GM19099 (cell line): ENCODE measurements around the gene PITPNM3.

Source experiments
- POLR2A ChIP-seq: IDR thresholded peaks from 3 replicates; pipeline ENCODE4 v1.6.1; 2011; ENCODE audit warnings: low read depth; ENCODE audit not compliant: insufficient read length; ENCODE audit errors: extremely low read depth

Gene PITPNM3

GRCh38 chr17:6422654-6423241 lies 133.6 kb downstream of the PITPNM3 start:
- TF ChIP-seq POLR2A, result no peak

DNA sequence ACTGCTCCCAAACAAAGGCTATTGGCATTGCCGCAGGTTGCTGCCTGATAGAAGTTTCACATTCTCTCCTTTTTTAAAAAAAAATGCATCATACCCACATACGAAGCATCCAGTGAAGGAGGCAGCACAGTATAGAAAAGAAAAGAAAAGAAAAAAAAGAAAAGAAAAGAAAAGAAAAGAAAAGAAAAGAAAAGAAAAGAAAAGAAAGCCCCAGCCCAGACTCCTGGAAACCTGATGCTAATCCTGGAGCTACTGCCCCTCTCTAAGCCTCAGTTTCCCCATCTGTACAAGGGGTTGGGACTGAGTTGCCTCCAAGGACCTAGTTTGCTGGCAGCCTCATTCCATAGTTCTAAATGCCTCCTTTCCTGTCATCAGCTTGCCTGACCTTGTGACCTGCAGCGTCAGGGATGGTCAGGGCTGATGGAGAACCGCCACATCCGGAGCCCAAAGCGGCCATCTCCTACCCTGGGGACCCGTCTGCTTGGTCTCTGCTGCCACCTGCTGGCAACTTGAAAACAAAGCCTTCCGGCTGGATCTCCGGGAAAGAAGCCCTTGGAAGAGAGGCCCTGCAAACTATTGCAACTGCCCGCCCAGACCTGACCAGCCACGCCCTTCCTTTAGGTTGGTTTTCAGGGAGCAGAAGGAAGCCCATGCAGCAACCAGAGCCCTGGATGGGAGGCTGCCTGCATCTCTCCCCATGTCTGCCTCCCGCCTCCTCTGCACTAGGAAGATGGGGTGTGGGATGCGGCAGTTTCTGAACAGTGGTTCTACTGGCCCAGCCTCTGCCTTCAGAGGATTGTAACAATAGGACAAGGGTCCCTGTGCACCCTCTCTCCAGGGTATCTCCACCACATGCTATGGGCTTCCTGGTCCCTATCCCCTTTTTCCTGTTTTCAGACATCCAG lies 134.4 kb downstream of the PITPNM3 start:
- TF ChIP-seq POLR2A, result no peak

DNA sequence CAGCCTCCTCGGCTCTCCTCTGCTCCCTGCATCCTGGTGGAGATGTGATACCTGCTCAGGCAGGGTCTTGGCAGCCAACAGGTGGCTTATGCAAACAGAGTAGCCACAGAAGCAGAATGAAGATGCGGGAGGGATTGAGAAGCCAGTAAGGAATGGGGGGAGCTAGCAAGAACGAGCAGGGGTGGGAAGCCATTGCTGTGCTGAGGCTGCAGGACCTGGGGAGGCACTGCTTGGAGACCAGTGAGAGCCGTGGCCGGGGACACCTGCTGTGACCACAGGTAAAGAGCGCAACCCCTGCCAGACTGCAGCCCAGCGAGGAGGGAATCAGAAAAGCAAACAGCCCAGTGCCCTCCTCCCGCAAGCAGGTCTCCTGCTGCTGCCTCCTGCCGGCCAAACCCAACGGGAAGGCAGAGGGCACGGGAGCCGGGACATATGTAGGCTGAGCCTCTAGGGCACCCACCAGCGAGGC lies 136.1 kb downstream of the PITPNM3 start:
- no peak for TF ChIP-seq POLR2A

DNA sequence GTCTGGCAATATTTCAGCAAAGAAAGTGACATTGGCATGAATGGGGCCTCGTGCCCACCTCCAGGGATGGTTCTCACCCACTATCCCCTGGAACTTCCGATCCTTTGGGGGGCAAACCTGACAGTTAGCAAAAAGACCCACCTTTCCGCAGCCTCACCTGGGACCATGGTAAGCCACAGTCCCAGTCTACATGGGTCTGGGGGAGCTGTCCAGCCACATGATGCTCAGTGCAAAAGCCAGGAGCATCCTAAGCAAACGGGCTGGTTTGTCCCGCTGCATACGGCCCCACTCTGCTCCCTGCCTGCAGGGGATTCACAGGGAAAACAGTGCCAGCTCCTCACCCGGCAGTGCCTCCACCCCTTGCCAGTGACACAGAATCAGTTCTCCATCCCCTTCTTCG lies 140.7 kb downstream of the PITPNM3 start:
- TF ChIP-seq POLR2A, result no peak

DNA sequence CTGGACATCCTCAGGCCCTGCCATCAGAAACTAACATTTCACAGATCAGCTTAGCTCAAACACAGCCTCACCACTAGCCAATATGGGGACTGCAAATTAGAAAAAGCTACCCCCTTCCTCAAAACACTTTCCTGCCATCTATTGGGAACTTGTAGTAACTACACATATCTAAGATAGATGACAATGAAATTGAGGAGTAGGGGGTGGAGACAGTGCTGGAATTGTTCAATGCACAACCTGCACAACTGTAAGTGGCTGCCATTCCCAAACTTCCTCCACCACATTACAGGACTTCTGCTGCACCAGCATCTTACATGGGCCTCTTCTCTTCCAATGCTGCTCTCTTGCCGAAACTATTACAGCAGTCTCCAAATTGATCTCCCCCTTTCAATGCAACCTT lies 143.3 kb downstream of the PITPNM3 start:
- TF ChIP-seq POLR2A, result no peak

DNA sequence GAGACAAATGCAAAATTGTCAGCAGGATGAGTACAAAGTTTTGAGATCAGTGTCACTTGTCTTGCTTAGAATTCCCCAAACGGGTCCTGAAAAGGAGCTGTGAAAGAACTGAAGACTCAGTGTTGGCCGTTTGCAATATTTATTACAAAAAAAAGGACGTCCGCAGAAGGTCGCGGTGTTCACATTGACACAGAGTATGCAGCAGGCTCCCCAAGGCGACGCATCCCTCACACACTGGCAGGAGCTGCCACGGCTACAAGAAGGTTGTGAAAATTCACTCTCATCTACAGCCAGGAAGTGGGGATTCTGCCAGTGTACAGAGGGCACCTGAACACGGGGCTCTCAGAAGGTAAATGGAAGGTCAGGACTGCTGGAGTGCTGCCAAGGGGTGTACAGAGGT lies 147.6 kb downstream of the PITPNM3 start:
- TF ChIP-seq POLR2A, result no peak

- no peak for TF ChIP-seq POLR2A
Observed at GRCh38 chr17:6408276-6408675, 148.1 kb downstream of the PITPNM3 start.

GRCh38 chr17:6402258-6402657 lies 154.1 kb downstream of the PITPNM3 start:
- TF ChIP-seq POLR2A, result no peak
